Measurements from ENCODE around the gene TIMM17B. TPM values are rescaled to one million over a fixed set of nuclear protein-coding genes. Genes with fewer than 3 reads are reported as not detected.

Gene TIMM17B
- total RNA-seq, 2 donors from 2014 or later = 78.6 to 83.3 TPM

GRCh38 chrX:48901069-48901468, 3.5 kb upstream of the TIMM17B start:
- Mint-ChIP-seq H3K27me3 (ENCODE audit: insufficient read depth) (no peaks in the 10 kb centered on the region), H3K9me3 (peaks cover 68% of the 10 kb centered on the region), H3K4me1 (no peaks in the 10 kb centered on the region), H3K4me3 (no peak overlapping the region), H3K36me3 (ENCODE audit: low read depth) (peaks cover 43% of the 10 kb centered on the region), H3K27ac (no peak overlapping the region)
- H3K27me3 ChIP-seq (ENCODE audit: control insufficient read depth, insufficient read depth, low read length, poor library complexity, severe bottlenecking) = no peaks in the 10 kb centered on the region
- no peak overlapping the region for H3K9ac ChIP-seq (ENCODE audit: extremely low read depth, low read length, poor library complexity, severe bottlenecking)
- DNase-seq = no peak
- TF ChIP-seq CTCF (conservative IDR thresholded peaks at IDR 0.05) = no peak
- H3K4me3 ChIP-seq (ENCODE audit: low read length) = no peak overlapping the region
- no peaks in the 10 kb centered on the region for H3K9me3 ChIP-seq (ENCODE audit: control insufficient read depth, low read length)
- H3K4me1 ChIP-seq (ENCODE audit: control insufficient read depth, insufficient read depth, low read length) = no peaks in the 10 kb centered on the region
- 94% methylated on average over 7 of the region's 7 CpGs; no CpG with 5 or more reads in 1 of the 2 experiments for WGBS, 2 experiments (ENCODE audit: insufficient coverage in 1 of 2, insufficient read length in 1 of 2)
- peaks cover 16% of the 10 kb centered on the region for H3K36me3 ChIP-seq (ENCODE audit: control insufficient read depth, insufficient read depth, low read length)
- H3K27ac ChIP-seq (ENCODE audit: low read depth, low read length) = no peak overlapping the region

GRCh38 chrX:48899078-48899410, 1.5 kb upstream of the TIMM17B start:
- Histone ChIP-seq H3K36me3 (ENCODE audit: control insufficient read depth, insufficient read depth, low read length) (peaks cover 20% of the 10 kb centered on the region), H3K9me3 (ENCODE audit: control insufficient read depth, low read length) (no peaks in the 10 kb centered on the region), H3K4me3 (ENCODE audit: low read length) (no peak overlapping the region), H3K27me3 (ENCODE audit: control insufficient read depth, insufficient read depth, low read length, poor library complexity, severe bottlenecking) (no peaks in the 10 kb centered on the region), H3K27ac (ENCODE audit: low read depth, low read length) (no peak overlapping the region), H3K9ac (ENCODE audit: extremely low read depth, low read length, poor library complexity, severe bottlenecking) (no peak overlapping the region), H3K4me1 (ENCODE audit: control insufficient read depth, insufficient read depth, low read length) (no peaks in the 10 kb centered on the region)
- peaks cover 34% of the 10 kb centered on the region for H3K36me3 Mint-ChIP-seq (ENCODE audit: low read depth)
- 95 to 100% methylated on average over 3 to 8 of the region's 8 CpGs for WGBS, 2 experiments (ENCODE audit: insufficient coverage in 1 of 2, insufficient read length in 1 of 2)
- no peak overlapping the region for H3K27ac Mint-ChIP-seq
- no peaks in the 10 kb centered on the region for H3K4me1 Mint-ChIP-seq
- no peak for TF ChIP-seq CTCF (conservative IDR thresholded peaks at IDR 0.05)
- H3K9me3 Mint-ChIP-seq = peaks cover 65% of the 10 kb centered on the region
- no peaks in the 10 kb centered on the region for H3K27me3 Mint-ChIP-seq (ENCODE audit: insufficient read depth)
- no peak overlapping the region for H3K4me3 Mint-ChIP-seq
- no peak for DNase-seq

- Mint-ChIP-seq H3K9me3 (peaks cover 62% of the 10 kb centered on the region), H3K4me1 (no peaks in the 10 kb centered on the region), H3K36me3 (ENCODE audit: low read depth) (peaks cover 31% of the 10 kb centered on the region), H3K4me3 (peak overlapping the region; percentile 87), H3K27ac (peak overlapping the region; percentile 95), H3K27me3 (ENCODE audit: insufficient read depth) (no peaks in the 10 kb centered on the region)
- no peaks in the 10 kb centered on the region for H3K9me3 ChIP-seq (ENCODE audit: control insufficient read depth, low read length)
- peak overlapping the region; percentile 92 for H3K4me3 ChIP-seq (ENCODE audit: low read length)
- H3K9ac ChIP-seq (ENCODE audit: extremely low read depth, low read length, poor library complexity, severe bottlenecking) = peak overlapping the region; percentile 77
- TF ChIP-seq CTCF (conservative IDR thresholded peaks at IDR 0.05) = no peak
- H3K36me3 ChIP-seq (ENCODE audit: control insufficient read depth, insufficient read depth, low read length) = peaks cover 17% of the 10 kb centered on the region
- H3K4me1 ChIP-seq (ENCODE audit: control insufficient read depth, insufficient read depth, low read length) = no peaks in the 10 kb centered on the region
- DNase-seq = peak; percentile 94
- H3K27ac ChIP-seq (ENCODE audit: low read depth, low read length) = peak overlapping the region; percentile 93
- WGBS, 2 experiments (ENCODE audit: insufficient coverage in 1 of 2, insufficient read length in 1 of 2) = 0% methylated on average over 3 to 38 of the region's 38 CpGs
- no peaks in the 10 kb centered on the region for H3K27me3 ChIP-seq (ENCODE audit: control insufficient read depth, insufficient read depth, low read length, poor library complexity, severe bottlenecking)
Observed at GRCh38 chrX:48897157-48897624, 377 bp downstream of the TIMM17B start.
